ENCODE results near the gene MCEMP1.
A peak's percentile ranks its signal among the peaks of the same experiment; 100 is the strongest.

The MCEMP1 gene

GRCh38 chr19:7699003-7699402 lies 22.1 kb downstream of the MCEMP1 start:
- no peak for DNase-seq

GRCh38 chr19:7699417-7700401 lies 22.8 kb downstream of the MCEMP1 start:
- no peak for DNase-seq

GRCh38 chr19:7701049-7701653 lies 24.3 kb downstream of the MCEMP1 start:
- no peak for DNase-seq

- DNase-seq: peak; percentile 70
Observed at GRCh38 chr19:7701654-7702457, 25.0 kb downstream of the MCEMP1 start, which contains the start of gene FCER2. Gene FCER2 (minus strand): TSS chr19:7702131. CDS start chr19:7699760, 2,371 bp downstream.

GRCh38 chr19:7703332-7703731 lies 26.4 kb downstream of the MCEMP1 start:
- DNase-seq: no peak

GRCh38 chr19:7704280-7705060 lies 27.6 kb downstream of the MCEMP1 start:
- no peak for DNase-seq

- DNase-seq: peak; percentile 87
Observed at GRCh38 chr19:7705387-7706187, 28.7 kb downstream of the MCEMP1 start.

- DNase-seq: no peak
Observed at GRCh38 chr19:7706188-7706954, 29.5 kb downstream of the MCEMP1 start.

- DNase-seq: no peak
Observed at GRCh38 chr19:7706955-7707456, 30.1 kb downstream of the MCEMP1 start.

- DNase-seq: no peak
Observed at GRCh38 chr19:7709932-7710460, 33.1 kb downstream of the MCEMP1 start.

GRCh38 chr19:7710616-7711015 lies 33.7 kb downstream of the MCEMP1 start:
- DNase-seq: no peak

- no peak for DNase-seq
Observed at GRCh38 chr19:7715671-7716070, 38.8 kb downstream of the MCEMP1 start.

- no peak for DNase-seq
Observed at GRCh38 chr19:7716762-7717161, 39.9 kb downstream of the MCEMP1 start.

- DNase-seq: peak; percentile 40
Observed at GRCh38 chr19:7718668-7719067, 41.8 kb downstream of the MCEMP1 start.

GRCh38 chr19:7720351-7720750 lies 43.5 kb downstream of the MCEMP1 start:
- DNase-seq: no peak

GRCh38 chr19:7722231-7722651 lies 45.4 kb downstream of the MCEMP1 start:
- no peak for DNase-seq

GRCh38 chr19:7725791-7726190 lies 48.9 kb downstream of the MCEMP1 start:
- no peak for DNase-seq

GRCh38 chr19:7729211-7729610 lies 52.3 kb downstream of the MCEMP1 start:
- DNase-seq: peak; percentile 34
